ENCODE measurements around the gene MYH14. TPM values are rescaled to one million over a fixed set of nuclear protein-coding genes. Genes with fewer than 3 reads are reported as not detected.
A peak's percentile ranks its signal among the peaks of the same experiment; 100 is the strongest.

MYH14 gene
- total and polyA plus RNA-seq, 2 of the 4 experiments (the other 2 are of a cell fraction) = not detected

GRCh38 chr19:50192463-50193211 lies 10.8 kb upstream of the MYH14 start:
- Histone ChIP-seq H2AFZ (replicated peaks; ENCODE audit: low read length, poor library complexity) (peak overlapping the region; percentile 43), H3K4me3 (ENCODE audit: insufficient read depth, low read depth, low read length) (no peak overlapping the region), H3K9me1 (ENCODE audit: insufficient read depth, low read length) (no peaks in the 10 kb centered on the region), H4K91ac (ENCODE audit: insufficient read depth, low read depth, low read length) (no peak overlapping the region), H3K4me2 (ENCODE audit: low read depth, low read length) (no peak overlapping the region), H4K5ac (ENCODE audit: low read depth, low read length) (no peak overlapping the region), H3K27ac (ENCODE audit: insufficient read depth, low read length) (no peak overlapping the region), H2BK5ac (ENCODE audit: low read depth, low read length, poor library complexity, severe bottlenecking) (no peak overlapping the region), H2BK20ac (ENCODE audit: low read depth, low read length) (no peak overlapping the region), H3K4ac (ENCODE audit: low read depth, low read length) (no peak overlapping the region), H3K9ac (ENCODE audit: low read depth, low read length) (no peak overlapping the region), H2AK5ac (ENCODE audit: low read depth, low read length) (no peak overlapping the region), H2BK15ac (ENCODE audit: low read depth, low read length) (no peak overlapping the region), H3K79me1 (ENCODE audit: low read depth in 1 of 2, low read length in 2 of 2) (no peaks in the 10 kb centered on the region), H3K36me3 (ENCODE audit: control insufficient read depth, insufficient read depth, low read length) (no peaks in the 10 kb centered on the region), H3K4me1 (ENCODE audit: control insufficient read depth, insufficient read depth, low read length) (no peaks in the 10 kb centered on the region), H3K9me3 (ENCODE audit: control insufficient read depth, insufficient read depth, low read length) (peaks cover 22% of the 10 kb centered on the region), H4K8ac (ENCODE audit: low read depth in 2 of 2, low read length in 2 of 2) (no peak overlapping the region), H4K20me1 (ENCODE audit: insufficient read depth, low read length) (no peaks in the 10 kb centered on the region), H3K18ac (ENCODE audit: low read depth, low read length) (no peak overlapping the region), H3K27me3 (ENCODE audit: control insufficient read depth, insufficient read depth, low read length) (no peaks in the 10 kb centered on the region), H2BK120ac (ENCODE audit: low read depth, low read length) (no peak overlapping the region), H3K56ac (ENCODE audit: extremely low read depth, insufficient read depth, low read length) (no peak overlapping the region), H2AK9ac (replicated peaks; ENCODE audit: low read depth, low read length, poor library complexity) (no peak overlapping the region), H3K14ac (replicated peaks; ENCODE audit: low read depth, low read length) (no peak overlapping the region), H3K23ac (ENCODE audit: low read depth, low read length) (no peak overlapping the region)
- ChIA-PET CTCF (no interaction called here), POLR2A (ENCODE audit: unreplicated experiment) (no interaction called here)
- no peak for DNase-seq
- BruUV-seq (replicated peaks) = no TSS peak
- 50% methylated on average over 7 of the region's 13 CpGs; no CpG with 5 or more reads in 1 of the 2 experiments for WGBS, 2 experiments (ENCODE audit: extremely low coverage in 2 of 2, insufficient read length in 1 of 2)
- intact Hi-C loops (cut with micrococcal nuclease) = no loop called here
- in situ Hi-C loops (cut with MboI; ENCODE audit: low sequenced_read_pairs) = no loop called here
- dilution Hi-C loops (cut with HindIII; ENCODE audit: low sequenced_read_pairs, unreplicated experiment) = no loop called here
- no peak for TF ChIP-seq USF2 (IDR thresholded peaks at IDR 0.05; ENCODE audit: low read depth, low read length)
- TF ChIP-seq POLR2A (IDR thresholded peaks at IDR 0.05; ENCODE audit: low read depth, low read length) = no peak
- TF ChIP-seq SMC3 (IDR thresholded peaks at IDR 0.05; ENCODE audit: low read depth, low read length) = no peak
- TF ChIP-seq MAFK (IDR thresholded peaks at IDR 0.05; ENCODE audit: low read depth, low read length) = no peak
- no peak for TF ChIP-seq ELK1 (IDR thresholded peaks at IDR 0.05; ENCODE audit: borderline replicate concordance, low read depth, low read length)
- no peak for TF ChIP-seq CTCF (conservative IDR thresholded peaks at IDR 0.05; ENCODE audit: low read depth, low read length)
- TF ChIP-seq RFX5 (IDR thresholded peaks at IDR 0.05; ENCODE audit: low read depth, low read length) = no peak
- ATAC-seq (ENCODE audit: low read depth) = no peak

Measured in IMR-90 (cell line).